Stimulated activated CD8-positive, alpha-beta memory T cell treated with anti-CD3 and anti-CD28 coated beads, Interleukin-7, amount 100 ng/mL, for 24 hours (primary cell): ENCODE measurements around the gene LRIG1.

ENCODE experiments used
- DNase-seq: peaks from one replicate; pipeline ENCODE4 v3.0.0-alpha.2; 2020; ENCODE audit warnings: low read depth

The LRIG1 gene

DNA sequence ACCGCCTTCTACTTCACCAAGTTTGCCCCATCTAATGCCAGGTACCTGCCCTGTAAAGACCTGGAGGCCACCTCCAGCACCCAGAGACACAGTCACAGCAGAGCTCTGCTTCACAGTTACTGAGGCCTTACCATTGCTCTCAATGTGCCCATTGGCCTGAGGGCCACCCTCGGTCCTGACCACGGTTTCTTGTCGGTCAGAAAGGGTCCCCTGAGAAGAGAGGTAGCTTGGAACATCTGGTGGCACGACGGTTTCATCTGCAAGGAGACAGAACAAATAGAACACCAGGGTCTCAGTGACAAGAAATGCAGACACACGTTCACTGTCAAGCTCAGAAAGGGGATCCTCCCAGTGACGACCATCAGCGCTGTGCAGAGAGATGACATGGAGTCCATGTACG, 118.7 kb downstream of the LRIG1 start:
- no peak for DNase-seq

DNA sequence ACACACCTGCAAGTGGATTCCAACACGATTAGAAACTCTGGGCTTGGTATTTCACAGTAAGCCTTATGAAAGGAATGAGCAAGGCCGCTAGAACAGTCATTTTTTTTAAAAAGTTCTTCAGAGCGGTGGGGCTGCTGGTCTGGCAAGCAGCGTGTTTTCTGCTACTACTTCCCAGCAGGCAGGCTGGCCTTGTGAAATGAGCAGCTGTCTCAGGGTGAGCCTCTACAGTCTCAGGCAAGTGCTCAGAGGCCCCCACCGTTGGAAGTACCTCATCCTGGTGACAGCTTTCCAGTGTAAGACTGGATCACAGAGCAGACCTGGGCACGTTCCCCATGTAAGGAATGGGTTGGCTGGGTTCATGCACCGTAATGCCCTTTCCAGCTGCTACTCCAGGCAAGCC, 119.2 kb downstream of the LRIG1 start:
- DNase-seq = no peak

DNA sequence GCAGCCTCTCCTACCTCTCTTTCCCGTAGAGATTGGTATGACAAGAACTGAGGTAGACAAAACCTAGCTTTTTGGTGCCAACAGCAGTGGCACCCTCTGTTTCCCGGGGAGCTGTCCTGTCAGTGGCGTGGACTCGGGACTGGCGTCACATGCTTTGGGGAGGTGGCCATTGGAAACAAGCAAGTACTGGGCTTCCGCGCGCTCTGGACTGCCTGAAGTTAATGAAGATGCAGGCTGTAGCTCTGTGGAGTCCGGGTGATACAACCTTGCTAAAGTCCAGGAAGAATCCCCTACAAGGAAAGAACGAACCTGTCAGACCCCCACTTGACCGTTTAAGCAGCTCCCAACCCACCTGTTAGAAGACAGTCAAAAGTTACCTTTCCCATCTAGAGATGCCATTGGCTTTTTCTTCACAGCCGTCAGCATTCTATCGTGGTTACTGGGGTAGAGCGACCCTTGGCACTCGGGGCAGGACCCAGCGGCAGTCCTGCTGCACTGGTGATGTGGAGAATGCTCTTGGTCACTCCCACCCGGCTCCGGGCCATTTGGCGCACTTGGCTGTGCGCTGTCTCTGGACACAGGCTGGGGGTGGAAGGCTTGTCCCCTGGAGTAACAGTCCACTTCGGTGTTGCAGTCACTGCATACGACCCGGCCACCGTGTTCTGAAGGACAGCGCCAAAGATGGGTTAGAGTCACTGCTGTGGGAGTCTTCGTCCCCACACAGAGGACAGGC, 120.5 kb downstream of the LRIG1 start:
- DNase-seq = no peak

DNA sequence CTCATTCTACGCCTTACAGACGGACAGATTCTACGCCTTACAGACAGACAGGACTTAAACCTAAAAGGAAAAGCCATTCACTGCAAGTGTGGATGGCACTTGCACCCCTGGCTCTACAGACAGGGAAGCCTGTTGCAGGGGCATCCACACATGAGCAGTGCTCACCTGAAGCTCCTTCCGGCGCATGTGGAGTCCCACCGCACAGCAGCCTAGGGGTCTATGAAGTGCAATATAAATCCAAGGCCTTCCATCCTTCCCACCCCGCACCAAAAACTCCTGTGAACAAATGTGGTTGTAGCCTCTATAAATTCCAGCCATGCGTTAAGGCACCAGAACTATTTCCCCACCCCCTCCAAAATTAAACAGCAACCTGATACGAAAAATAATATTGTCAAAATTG, 121.3 kb downstream of the LRIG1 start:
- no peak for DNase-seq

DNA sequence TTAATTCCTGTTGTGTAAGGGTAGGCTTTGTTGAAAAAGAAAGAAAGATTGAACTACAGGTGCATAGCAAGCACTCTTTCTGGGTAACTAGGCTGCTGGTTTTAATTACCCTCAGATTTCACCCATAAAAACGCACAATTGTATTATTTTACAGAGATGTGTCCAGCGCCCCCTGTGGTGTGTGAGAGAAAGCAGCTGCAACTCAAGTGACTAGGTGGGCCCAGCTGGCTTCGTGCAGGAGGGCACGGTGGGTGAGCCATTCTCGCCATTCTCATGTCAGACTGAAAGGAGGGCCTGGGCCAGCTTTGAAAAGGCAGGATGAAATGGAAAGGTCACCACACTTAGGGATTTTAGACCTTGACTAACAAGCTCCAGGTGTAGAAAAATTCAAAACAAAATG, 122.6 kb downstream of the LRIG1 start:
- DNase-seq = no peak

DNA sequence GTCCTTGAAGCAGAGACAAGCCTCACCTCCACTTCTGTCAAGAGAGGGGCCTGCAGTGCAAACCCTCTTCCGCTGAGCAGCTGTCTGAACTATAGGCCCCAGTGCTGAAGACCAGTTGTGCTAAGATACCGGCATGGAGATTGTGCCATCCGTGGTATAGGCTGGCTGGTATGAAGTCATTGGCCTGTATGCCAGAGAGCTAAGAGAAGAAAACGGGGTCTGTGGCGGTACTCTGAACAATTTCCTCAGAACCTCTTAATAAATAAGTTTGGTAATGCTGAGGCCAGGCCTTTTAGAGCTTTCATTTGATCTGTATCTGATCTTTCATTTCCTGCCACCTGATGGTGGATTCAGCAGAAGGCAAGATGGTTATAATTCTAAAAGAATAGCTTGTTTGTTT, 123.0 kb downstream of the LRIG1 start:
- no peak for DNase-seq

DNA sequence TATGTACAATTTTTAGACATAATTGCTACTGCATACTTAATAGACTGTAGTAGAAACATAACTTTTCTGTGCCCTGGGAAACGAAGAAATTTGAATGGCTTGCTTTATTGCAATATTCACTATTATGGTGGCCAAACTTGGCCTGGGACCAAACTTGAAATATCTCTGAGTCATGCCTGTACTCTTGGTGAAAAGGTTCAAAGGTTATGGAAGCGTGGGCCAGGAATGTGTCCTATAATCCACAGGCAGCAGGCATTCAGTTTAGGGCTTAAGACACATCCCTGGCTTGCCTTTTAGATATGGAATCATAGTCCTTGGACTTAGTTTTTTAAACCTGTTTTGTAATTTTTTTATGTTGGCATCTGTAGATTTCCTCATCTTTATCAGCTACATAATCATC, 124.3 kb downstream of the LRIG1 start:
- DNase-seq = no peak

DNA sequence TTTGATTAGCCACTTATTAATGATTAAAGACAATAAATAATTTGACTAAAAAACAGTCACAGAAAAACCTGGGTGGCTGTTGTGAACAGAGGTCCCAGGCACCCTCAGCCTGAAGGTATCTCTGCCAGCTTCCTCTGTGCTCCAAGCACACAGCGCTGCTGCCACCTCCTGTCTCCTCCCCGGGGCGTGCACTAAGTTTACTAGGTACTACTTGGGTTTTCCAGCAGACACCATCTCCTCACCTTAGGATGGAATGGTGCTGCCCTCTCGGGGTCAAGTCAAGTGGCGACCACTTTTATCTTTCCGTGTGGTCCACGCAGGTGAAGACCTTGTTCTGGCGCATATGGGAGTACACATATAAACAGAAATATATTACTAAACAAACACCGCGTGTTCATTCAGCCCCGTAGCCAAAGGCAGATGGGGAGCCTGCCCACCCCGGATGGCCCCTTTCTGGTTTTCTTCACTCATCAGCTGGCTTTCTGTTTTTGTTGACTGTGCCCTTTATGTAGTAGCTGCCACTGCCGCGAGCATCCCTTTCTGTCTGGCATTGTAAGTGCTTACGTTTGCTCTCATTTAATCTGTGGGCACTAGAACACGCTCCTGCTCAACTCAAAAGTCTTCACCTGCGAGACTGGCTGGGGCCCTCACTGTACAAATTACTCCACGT, 128.0 kb downstream of the LRIG1 start:
- no peak for DNase-seq

DNA sequence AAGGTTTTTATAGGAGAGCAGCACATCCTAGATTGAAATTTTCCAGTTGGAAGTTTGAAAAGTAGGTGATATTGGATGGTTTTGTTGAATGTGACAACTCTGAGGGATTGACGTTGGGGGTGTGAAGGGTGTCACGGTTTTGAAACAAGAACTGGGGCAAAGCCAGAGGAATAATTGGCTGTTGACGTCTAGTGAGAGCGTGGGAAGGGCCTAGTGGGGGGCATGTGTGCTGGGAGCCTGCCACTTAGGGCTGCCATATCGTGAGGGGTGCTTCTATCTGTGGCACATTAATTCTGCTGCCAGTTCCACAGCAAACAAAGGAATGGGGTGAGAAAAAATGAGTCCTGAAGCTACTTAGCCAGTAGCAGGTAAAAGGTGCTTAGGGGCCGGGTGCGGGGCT, 129.4 kb downstream of the LRIG1 start:
- no peak for DNase-seq

DNA sequence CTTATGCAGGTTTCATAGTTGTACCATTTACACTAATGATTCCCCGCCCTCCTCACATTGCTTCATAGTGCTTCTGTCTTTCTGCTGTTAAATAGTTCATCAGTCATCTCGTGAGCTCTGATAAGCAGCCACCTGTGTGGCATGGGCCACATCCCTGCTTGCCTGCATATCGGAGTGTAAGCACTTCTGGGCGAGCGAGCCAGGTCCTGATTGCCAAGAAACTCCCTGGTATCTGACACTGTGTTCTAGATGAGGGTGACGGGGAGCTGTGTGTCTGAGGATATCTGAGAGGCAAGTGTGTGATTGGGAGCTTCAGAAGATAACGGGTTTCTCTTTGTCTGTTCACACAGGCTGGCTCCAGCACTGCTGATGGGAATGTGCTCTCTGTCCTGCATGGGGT, 130.6 kb downstream of the LRIG1 start:
- DNase-seq = no peak

DNA sequence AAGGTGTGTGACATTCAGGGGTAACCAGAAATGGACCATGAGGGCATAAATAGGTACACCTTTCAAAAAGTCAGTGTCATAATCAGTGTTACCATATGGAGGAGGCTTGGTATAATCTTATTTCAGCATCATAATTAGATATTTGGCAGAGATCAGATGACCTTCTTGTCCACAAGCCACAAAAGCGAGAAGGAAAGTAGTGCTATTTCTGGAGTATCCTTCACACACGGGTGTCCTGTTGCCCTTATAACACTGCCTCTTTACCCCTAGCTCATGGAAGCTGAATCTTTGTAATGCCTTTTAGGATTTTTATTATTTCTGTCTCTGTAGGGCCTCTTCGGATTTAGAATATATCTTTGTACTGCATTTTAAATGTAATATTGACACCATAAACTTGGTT, 132.8 kb downstream of the LRIG1 start:
- DNase-seq = no peak

DNA sequence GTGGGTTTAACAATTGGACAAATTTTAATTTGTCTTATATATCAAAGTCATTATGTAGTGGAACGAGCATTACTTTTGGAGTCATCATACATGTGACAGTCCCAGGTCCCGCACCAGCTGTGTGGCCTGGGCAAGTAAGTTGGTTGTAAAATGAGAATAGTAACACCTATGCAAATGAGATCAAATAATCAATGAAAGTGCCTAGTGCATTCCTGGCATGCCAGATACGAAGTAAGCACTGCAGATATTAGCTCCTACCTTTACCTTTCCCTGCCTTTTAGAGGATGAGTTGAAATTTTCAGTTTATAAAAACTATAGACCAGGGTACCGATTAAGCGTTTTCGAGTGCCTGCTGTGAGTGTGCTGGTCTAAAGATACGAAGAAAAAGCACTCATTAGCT, 134.1 kb downstream of the LRIG1 start:
- DNase-seq = no peak

DNA sequence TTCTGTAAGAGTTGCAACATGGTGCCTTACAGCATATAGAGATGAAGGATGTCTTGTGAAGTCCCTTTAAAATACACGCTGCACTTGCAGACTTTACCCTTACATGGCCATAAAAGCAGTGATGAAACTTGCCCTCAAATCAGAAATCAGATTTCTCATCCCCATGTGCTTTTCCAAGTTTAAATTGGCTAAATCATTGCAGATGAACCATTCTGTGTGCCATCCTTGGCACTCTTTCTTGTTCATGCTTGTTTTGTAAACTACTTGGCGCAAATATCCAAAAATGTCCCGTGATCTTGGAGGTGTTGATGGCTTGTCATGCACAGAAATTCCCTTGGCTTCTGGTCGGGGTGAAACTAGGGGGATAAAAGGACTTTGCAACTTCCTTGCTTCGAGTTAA, 135.7 kb downstream of the LRIG1 start:
- no peak for DNase-seq

DNA sequence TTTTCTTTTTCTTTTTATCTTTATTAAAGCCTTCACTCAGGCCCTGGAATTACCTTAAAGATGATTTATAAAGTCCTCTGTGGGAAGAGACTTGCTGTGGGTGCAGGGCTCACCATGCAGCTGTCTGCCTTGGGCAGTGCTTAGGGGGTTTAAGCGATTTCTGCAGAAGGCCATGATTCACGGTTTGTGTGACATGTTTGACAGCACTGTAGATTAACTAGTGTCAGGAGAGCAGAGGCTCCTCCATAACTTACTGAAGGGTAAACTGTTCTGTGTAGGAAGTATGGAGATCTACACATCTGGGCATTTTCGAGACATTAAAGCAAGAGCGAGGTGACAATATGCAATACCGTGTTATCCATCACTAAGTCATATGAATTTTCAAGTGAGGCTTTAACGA, 137.7 kb downstream of the LRIG1 start:
- no peak for DNase-seq

DNA sequence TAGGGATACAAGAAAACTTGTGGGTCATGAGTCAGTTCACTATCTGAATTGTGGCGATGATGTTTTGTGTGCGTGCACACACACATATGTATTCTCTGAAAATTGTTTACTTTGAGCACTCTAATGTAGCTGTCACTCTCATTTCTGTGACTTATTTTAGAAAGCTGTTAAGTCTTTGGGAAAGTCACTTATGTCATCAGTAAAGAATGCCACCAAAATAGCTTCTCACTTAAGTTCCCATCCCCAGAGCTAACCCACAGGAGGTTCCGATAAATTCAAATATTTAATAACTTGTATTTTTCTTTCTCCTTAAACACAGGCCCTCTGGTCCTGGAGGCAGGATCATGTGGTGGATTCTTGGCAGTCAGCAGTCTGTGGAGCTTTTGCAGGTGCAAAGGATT, 138.3 kb downstream of the LRIG1 start:
- DNase-seq = no peak

DNA sequence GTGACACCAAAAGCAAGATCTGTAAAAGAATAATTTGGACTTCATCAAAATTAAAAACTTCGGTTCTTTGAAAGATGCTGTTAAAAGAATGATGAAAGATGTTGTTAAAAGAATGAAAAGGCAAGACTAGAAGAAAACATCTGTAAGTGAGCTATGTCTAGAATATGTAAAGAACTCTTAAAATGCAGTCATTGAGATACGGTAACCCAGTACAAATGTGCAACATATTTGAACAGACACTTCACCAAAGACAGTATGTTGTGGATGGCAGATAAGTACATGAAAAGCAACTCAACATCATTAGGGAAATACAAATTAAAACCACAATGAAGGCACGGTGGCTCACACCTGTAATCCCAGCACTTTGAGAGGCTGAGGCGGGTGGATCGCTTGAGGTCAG, 139.5 kb downstream of the LRIG1 start:
- DNase-seq = no peak

DNA sequence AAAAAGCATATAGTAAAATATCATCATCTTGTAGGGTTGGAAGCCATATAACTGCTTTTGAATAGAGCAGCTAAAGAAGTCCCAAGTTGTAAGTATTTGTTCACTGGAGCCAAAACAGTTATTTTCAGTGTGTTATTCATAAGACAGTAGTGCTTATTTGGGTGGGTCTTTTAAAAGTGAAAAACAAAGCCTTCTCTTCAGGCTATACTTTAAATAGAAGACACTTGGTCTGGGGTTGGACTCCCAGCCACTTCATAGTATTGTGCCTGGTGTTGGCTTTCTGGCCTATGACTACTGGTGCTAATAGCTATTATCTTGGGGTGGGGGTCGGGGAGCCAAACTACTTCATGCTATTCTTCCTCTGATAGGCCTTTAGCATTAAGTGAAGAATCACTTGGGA, 144.8 kb downstream of the LRIG1 start:
- no peak for DNase-seq

DNA sequence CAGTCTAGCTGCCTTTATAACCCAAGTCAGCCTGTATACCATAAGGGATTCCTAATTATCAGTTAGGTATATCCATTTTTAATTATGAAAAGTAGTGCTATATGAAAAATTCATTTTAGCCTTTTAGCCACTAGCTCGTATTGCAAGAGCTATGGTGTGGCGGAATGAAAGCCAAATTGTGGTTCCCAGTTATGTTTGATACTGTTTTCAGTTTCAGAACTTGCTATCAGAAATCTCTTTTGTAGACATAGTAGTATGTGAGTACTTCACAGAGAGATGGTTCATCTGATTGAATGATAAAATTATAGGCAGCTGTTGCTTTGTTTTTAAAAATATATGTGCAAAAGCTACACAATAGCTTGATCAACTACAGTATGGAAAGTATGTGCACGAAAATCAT, 145.4 kb downstream of the LRIG1 start:
- DNase-seq = no peak

DNA sequence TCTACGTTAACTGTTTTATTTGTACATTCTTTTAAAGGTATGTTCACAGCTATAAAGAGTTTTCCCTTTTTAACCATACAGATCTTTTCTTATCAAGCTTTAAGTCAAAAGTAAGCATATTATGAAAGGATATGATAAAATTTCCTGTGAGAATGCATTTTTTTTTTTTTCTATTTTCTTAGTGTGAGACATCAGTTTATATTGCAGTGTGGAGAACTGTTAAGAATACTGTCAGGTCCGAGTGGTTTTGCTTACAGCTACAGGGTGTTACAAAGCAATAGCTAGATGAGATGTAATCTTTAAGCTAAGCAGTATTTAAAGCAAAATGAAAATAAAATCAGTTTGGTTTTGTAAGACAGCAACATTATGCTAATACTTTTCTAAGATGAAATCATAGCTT, 146.8 kb downstream of the LRIG1 start:
- no peak for DNase-seq

DNA sequence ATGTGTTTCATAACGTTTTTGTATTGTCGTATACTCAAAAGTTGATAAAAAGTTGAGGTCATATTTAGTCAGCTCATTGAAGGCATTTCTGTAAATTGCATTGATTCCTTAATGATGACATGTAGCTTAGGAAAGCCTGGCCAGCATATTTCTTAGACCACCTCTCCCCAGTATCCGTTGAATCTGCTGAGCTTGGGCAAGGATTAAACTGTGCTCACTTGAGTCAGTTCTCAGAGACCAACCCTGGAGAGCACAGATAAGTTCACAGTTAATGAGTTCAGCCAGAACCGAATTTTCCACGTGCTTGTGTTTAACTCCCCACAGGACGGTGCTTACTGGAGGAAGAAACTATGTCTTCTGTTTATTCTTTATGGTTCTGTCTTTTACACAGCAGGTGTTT, 147.3 kb downstream of the LRIG1 start:
- DNase-seq = no peak

DNA sequence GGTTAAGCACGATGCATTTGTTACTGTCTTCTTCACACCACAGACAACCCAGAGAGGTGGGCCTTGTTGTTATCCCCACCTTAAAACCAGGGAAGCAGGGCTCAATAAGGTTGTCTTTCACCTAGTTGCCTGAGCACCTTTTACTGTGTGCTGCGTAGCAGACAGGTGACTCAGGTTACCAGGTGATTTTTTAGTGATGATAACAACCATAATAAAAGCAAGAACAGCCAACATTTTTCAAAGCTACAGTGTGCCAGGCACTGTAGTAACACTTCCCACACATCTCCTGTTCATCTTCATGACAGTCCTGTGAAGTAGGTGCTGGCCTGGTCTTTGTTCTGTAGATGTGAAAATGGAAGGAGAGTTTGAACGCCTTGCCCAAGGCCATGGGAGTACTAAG, 147.8 kb downstream of the LRIG1 start:
- no peak for DNase-seq

DNA sequence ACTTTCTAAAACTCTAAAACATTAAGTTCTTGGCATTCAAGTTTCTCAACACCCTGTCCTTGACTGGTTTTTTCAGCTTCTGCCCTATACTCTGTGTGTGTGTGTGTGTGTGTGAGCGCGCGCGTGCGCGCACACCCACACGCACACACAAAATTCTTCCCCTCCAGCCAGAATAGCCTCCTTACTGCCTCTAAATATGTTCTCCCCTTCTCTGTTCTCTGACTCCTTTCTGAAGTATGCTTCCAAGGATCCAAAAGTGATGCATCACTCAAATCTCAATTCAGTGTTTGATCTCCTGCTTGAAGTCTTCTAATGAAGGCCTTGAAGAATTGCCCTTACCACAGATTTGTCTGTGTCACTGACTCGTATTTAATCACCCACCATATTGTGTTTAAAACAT, 150.2 kb downstream of the LRIG1 start:
- no peak for DNase-seq

DNA sequence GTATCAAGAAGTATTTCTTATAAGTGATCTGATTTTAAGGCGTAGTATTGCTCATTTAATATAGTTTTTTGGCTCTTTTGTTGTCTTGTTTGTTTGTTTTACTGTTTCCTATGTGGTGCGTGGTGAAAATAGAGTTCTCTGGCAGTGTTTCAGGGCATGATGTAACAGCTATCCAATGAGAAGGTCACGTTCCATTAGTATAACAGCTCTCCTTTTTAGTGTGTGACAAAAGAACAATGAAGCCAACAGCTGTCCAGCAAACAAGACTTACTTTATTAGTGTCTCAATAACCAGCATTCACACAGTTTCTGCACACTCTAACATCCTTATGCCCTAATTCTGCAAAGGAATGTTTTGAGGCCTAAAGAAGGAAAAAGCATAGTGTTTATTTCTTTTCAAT, 152.1 kb downstream of the LRIG1 start:
- no peak for DNase-seq
